ENCODE data around the gene MAGEA8. TPM values are rescaled to one million over a fixed set of nuclear protein-coding genes. Genes with fewer than 3 reads are reported as not detected.
"Not testable (repeated sequence)": the region's sequence is repeated elsewhere in the genome, so short reads cannot be mapped to it uniquely, and the experiment has no call there.

MAGEA8 gene
- total and polyA plus RNA-seq, 7 donors: not detected

DNA sequence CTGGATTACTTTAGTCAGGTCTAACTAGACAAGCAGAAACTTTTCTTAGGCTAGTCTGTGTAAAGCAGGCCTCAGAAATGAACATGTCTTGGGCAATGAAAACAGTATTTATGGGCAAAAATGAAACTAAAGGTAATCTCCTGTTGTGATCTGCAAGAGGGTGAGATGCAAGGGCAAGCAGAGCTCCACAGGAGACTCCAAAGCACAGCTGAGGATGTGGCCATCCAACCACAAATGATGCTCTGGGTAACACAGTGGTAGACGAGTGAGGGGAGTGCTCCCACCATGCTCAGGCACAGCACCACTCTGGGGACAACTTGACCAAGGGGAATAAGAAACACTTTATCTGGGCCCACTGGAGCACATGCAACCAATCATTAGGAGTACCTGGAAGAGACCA, 47.7 kb downstream of the MAGEA8 start:
- WGBS, 2 donors: 77 to 100% methylated on average over 1 of the region's 1 CpG
- DNase-seq; H3K9me3 ChIP-seq; H3K36me3 ChIP-seq; H3K27ac ChIP-seq; H3K4me3 ChIP-seq; H3K4me1 ChIP-seq; H3K27me3 ChIP-seq; intact Hi-C loops (cut with DNase I): not testable (repeated sequence)

DNA sequence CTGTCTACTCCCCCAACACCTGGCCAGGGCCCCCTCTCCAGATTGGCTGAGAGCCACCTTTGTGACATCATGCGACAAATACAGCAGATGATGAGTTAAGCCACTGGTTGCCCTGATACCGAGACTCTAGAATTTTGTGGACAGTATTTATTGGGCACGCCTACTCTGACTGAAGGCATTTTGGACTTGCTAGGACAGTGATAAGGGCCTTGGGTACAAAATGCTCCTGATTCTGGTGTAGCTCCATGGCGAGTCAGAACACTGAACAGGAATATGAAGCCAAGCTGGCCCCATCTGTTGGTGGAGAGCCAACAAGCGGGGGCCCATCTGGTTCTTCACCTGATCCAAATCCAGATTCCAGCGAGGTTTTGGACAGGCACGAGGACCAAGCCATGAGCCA, 48.4 kb downstream of the MAGEA8 start, which contains the start of gene HSFX4:
HSFX4 (plus strand) TSS at position 174 of the 400 bp plus-strand sequence; CDS start at position 246, 72 bp downstream.
- H3K27ac ChIP-seq; DNase-seq; H3K27me3 ChIP-seq; intact Hi-C loops (cut with DNase I); H3K4me1 ChIP-seq; H3K36me3 ChIP-seq; H3K4me3 ChIP-seq; H3K9me3 ChIP-seq: not testable (repeated sequence)
- 86 to 96% methylated on average over 2 of the region's 7 CpGs for WGBS, 2 donors

DNA sequence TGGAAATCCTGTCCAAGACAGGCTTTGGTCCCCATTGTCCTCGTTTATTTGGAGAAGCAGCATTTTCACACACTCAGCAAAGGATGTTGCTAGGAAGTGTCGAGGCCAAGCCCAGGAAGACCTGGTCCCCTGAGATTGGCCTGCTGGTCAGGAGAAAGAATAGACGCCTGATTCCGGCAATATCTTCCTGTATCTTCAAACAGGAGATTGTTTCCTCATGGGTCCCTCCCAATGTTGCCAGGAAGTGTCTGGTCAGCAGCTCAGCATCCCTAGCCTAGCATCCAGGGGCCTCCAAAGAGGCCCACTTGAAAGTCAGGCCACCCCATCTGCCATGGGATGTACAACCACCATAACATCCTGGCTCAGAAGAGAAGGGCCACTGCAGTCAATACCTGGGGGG, 50.4 kb downstream of the MAGEA8 start:
- intact Hi-C loops (cut with DNase I); DNase-seq; H3K4me3 ChIP-seq; H3K9me3 ChIP-seq; H3K27ac ChIP-seq; H3K27me3 ChIP-seq; H3K4me1 ChIP-seq; H3K36me3 ChIP-seq: not testable (repeated sequence)
- WGBS, 2 donors: 74 to 85% methylated on average over 2 of the region's 4 CpGs

DNA sequence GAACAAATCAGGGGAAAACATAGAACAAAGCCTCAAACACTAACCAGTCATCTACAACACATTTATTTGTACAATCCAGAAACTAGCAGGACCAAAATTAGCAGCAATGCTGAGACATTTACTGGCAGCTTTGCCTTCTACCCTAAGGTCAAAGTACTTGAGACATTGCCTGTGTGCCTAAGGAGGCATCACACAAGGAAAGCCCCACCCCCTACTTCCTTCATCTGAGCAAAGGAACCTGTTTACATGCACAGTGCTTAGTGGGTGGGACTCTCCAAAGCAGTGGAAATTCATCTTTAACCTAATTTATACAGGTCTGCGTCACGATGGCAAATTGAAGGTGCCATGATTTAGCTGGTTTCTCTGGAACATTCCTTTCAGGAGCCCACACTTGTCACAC, 51.2 kb downstream of the MAGEA8 start:
- H3K27me3 ChIP-seq; intact Hi-C loops (cut with DNase I); DNase-seq; H3K4me3 ChIP-seq; H3K9me3 ChIP-seq; H3K36me3 ChIP-seq; H3K4me1 ChIP-seq; H3K27ac ChIP-seq: not testable (repeated sequence)
- WGBS, 2 donors: 38 to 75% methylated on average over 2 of the region's 2 CpGs

DNA sequence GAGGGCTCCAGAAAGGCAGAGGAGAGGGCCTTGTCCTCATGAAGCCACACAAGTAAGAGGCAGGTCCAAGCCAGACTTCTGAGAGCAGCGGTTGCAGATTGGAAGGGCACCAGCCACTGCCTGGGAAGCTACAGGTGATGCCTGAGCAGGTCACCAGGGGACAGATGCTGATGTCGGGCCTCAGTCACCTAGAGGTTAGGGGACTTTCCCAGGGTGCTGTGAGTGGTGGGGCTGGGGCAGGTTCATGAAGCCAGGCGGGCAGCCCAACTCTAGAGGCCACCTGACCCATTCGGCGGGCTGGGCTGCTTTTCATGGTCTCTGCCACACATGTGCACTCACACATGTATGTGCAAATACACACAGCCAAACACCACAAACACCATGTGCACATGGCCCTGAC, 52.0 kb downstream of the MAGEA8 start:
- H3K4me1 ChIP-seq; DNase-seq; H3K27me3 ChIP-seq; H3K36me3 ChIP-seq; intact Hi-C loops (cut with DNase I); H3K9me3 ChIP-seq; H3K27ac ChIP-seq; H3K4me3 ChIP-seq: not testable (repeated sequence)
- 97 to 100% methylated on average over 1 of the region's 5 CpGs for WGBS, 2 donors

DNA sequence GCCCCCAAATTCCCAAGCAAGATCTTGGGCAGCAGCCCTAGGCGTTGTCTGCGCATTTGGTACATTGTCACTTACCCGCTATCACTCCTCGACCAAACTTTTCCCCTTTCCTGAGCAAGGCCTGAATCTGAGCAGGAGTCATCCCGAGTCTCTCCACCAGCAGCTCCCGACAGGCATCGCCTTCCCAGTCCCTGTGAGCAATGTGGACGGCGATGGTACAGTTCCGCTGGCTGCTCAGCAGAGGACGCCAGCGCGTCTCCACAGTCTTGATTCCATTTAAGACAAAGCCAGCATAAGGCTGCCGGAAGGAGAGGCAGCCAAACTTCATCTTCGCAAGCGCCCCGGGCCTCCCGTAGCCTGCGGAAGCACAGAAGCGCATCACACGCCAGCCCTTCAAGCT, 52.6 kb downstream of the MAGEA8 start:
- H3K4me1 ChIP-seq; H3K4me3 ChIP-seq; H3K36me3 ChIP-seq; H3K27ac ChIP-seq; intact Hi-C loops (cut with DNase I); DNase-seq; H3K27me3 ChIP-seq; H3K9me3 ChIP-seq: not testable (repeated sequence)
- 93 to 95% methylated on average over 17 to 18 of the region's 21 CpGs for WGBS, 2 donors

Other genes with a start within 250 kb of the MAGEA8 start
- 10 to 100 TPM in 3 of 4 donors, 1 to 10 TPM in 1; 9.6 to 18.3 (median 13.0) TPM for gene TMEM185A, start 249.4 kb upstream of the MAGEA8 start, total RNA-seq
- gene TMEM185A, start 249.4 kb upstream of the MAGEA8 start, polyA plus RNA-seq: 10 to 100 TPM in 1 of 3 donors, 1 to 10 TPM in 2; 4.2 to 11.7 (median 6.0) TPM
- not detected for gene MAGEA11, start 169.1 kb upstream of the MAGEA8 start, total RNA-seq
- gene MAGEA11, start 169.1 kb upstream of the MAGEA8 start, polyA plus RNA-seq: not detected
- 1 to 10 TPM in 2 of 4 donors, under 1 TPM in 2; 0.83 to 1.3 (median 1.0) TPM for gene HSFX1, start 107.1 kb upstream of the MAGEA8 start, total RNA-seq
- gene HSFX1, start 107.1 kb upstream of the MAGEA8 start, polyA plus RNA-seq: under 1 TPM in 1 of 3 donors, not detected in 2; 0.71 TPM
- gene MAGEA9, start 99.3 kb upstream of the MAGEA8 start, total RNA-seq: not detected
- gene MAGEA9, start 99.3 kb upstream of the MAGEA8 start, polyA plus RNA-seq: not detected
- not detected for gene HSFX4, start 48.4 kb downstream of the MAGEA8 start, total RNA-seq
- not detected for gene HSFX4, start 48.4 kb downstream of the MAGEA8 start, polyA plus RNA-seq
- 10 to 100 TPM; 17.8 to 20.1 (median 18.8) TPM for gene EOLA2, start 57.3 kb downstream of the MAGEA8 start, total RNA-seq
- 10 to 100 TPM; 23.4 to 34.9 (median 29.5) TPM for gene EOLA2, start 57.3 kb downstream of the MAGEA8 start, polyA plus RNA-seq